GM23338 (cell line): Measurements from ENCODE around the gene MIDN.

Experiments used
- CTCF ChIP-seq, 2 experiments: fragments of 200-600 bp in 1 of 2; sonication (generic) in 1 of 2; conservative IDR thresholded peaks; 2 replicates each; pipeline versions ENCODE4 v1.5.1 to v1.6.1; 2016 to 2017; ENCODE audit warnings: antibody characterized with exemption in 2 of 2, low read depth in 2 of 2, mild to moderate bottlenecking in 2 of 2, moderate library complexity in 1 of 2
- EZH2phosphoT487 ChIP-seq: fragments of 200-600 bp; sonication (generic); IDR thresholded peaks from one replicate; pipeline ENCODE4 v1.8.1; 2018; ENCODE audit warnings: antibody characterized with exemption; ENCODE audit not compliant: unreplicated experiment
- JUNB ChIP-seq: IDR thresholded peaks from one replicate; pipeline ENCODE4 v1.6.1; 2016; ENCODE audit warnings: antibody characterized with exemption; ENCODE audit not compliant: unreplicated experiment
- POLR2AphosphoS5 ChIP-seq: IDR thresholded peaks from 2 replicates; pipeline ENCODE4 v1.6.1; 2016; ENCODE audit warnings: antibody characterized with exemption, low read depth

- TF ChIP-seq CTCF (conservative IDR thresholded peaks at IDR 0.05; ENCODE audit: low read depth in 2 of 2) = peak; percentile 56 to 74
- no peak for TF ChIP-seq POLR2AphosphoS5
- no peak for TF ChIP-seq JUNB
- no peak for TF ChIP-seq EZH2phosphoT487
Observed at GRCh38 chr19:1223018-1223855, 25.1 kb upstream of the MIDN start.
